Measurements from ENCODE around the gene PPFIBP1. TPM values are rescaled to one million over a fixed set of nuclear protein-coding genes. Genes with fewer than 3 reads are reported as not detected.
A peak's percentile ranks its signal among the peaks of the same experiment; 100 is the strongest.
"Not testable (repeated sequence)": the region's sequence is repeated elsewhere in the genome, so short reads cannot be mapped to it uniquely, and the experiment has no call there.

Gene PPFIBP1
- total RNA-seq, 4 donors from 2014 or later, result 48.6 to 148 (median 74.8) TPM

DNA sequence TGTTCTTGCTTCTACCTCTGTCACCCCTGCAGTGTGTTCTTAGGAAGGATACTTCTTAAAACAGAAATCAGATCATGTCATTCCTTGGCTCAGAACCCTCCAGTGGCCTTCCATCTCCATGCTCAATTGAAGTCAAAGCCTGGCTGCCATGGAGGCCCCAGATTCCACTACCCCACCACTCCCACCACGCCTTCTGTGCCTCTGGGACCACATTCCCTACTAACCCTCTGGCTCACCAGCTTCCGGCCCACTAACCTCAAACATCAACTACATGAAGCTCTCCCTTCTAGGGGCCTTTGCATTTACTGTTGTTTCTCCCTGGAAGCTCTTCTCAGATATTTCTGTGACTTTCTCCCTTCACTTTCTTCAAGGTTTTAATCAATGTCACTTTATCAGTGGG, 96.1 kb downstream of the PPFIBP1 start:
- no peaks in the 10 kb centered on the region for H3K9me3 ChIP-seq
- no peak for DNase-seq (ENCODE audit: low spot score in 2 of 2)
- no peaks in the 10 kb centered on the region for H3K36me3 ChIP-seq
- 92% methylated on average over 2 of the region's 2 CpGs for WGBS
- no peak overlapping the region for H3K4me3 ChIP-seq
- no peak overlapping the region for H3K27ac ChIP-seq
- TF ChIP-seq POLR2AphosphoS5 (IDR thresholded peaks at IDR 0.05), result no peak
- TF ChIP-seq, protein P1, sequence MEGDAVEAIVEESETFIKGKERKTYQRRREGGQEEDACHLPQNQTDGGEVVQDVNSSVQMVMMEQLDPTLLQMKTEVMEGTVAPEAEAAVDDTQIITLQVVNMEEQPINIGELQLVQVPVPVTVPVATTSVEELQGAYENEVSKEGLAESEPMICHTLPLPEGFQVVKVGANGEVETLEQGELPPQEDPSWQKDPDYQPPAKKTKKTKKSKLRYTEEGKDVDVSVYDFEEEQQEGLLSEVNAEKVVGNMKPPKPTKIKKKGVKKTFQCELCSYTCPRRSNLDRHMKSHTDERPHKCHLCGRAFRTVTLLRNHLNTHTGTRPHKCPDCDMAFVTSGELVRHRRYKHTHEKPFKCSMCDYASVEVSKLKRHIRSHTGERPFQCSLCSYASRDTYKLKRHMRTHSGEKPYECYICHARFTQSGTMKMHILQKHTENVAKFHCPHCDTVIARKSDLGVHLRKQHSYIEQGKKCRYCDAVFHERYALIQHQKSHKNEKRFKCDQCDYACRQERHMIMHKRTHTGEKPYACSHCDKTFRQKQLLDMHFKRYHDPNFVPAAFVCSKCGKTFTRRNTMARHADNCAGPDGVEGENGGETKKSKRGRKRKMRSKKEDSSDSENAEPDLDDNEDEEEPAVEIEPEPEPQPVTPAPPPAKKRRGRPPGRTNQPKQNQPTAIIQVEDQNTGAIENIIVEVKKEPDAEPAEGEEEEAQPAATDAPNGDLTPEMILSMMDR (IDR thresholded peaks at IDR 0.05), result no peak
- no peak for TF ChIP-seq POLR2A (IDR thresholded peaks at IDR 0.05)
- H3K27me3 ChIP-seq, result no peaks in the 10 kb centered on the region
- H3K4me1 ChIP-seq, result peaks cover 18% of the 10 kb centered on the region

DNA sequence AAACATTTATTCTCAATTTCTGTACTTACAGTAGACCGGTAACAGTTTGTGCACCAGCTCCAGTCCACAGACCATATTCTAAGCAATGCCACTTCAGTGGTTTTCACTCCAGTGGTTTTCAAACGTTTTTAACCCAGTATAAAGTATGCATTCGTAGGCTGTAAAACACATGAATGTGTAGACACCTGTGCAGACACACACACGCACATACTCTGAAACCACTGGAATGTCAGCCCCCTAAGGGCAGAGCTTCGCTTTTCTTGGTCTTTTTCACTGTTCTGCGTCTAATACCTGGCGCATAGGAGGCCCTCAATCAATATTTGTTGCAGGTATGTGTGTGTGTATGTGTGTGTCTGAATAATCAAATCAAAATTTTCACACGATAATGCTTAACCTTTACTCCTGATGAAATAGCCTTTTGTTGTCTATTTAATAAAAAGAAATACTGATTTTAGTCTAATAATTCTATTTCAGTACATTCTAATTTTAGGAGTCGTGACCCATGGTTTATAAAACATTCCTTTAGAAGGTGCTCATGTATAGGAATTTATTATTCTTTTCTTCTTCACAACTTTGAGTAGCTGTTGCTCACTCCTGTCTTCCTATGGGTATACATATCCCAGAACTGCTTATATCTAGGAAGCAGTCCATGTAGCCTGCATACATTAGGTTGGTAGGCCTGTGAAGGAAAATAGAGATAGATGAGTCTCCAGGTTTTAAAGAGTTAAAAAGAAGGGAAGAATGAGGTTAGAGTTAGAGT, 98.6 kb downstream of the PPFIBP1 start:
- TF ChIP-seq POLR2A (IDR thresholded peaks at IDR 0.05), result no peak
- no peak for TF ChIP-seq POLR2AphosphoS5 (IDR thresholded peaks at IDR 0.05)
- TF ChIP-seq EP300 (IDR thresholded peaks at IDR 0.05), result no peak
- TF ChIP-seq, protein P1 (IDR thresholded peaks at IDR 0.05), result no peak

DNA sequence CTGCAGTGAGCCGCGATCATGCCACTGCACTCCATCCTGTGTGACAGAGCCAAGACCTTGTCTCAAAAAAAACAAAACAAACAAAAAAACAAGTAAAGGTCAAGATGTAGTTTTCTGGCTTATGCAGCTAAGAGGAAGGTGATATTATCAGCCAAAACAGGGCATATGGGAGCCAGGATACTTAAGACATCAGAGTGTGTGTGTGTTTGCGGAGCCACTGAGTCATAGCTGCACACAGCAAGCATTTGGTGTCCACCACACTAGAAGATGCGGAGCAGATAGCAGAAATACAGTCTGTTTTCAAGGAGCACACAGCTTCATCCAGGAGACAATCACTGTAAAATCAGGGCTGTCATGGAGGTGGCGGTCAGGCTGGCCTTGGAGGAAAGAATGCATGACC, 99.6 kb downstream of the PPFIBP1 start:
- peaks cover 29% of the 10 kb centered on the region for H3K4me1 ChIP-seq
- no peak for DNase-seq (ENCODE audit: low spot score in 2 of 2)
- WGBS, result 91% methylated on average over 5 of the region's 5 CpGs
- no peaks in the 10 kb centered on the region for H3K9me3 ChIP-seq
- H3K27ac ChIP-seq, result no peak overlapping the region
- H3K27me3 ChIP-seq, result no peaks in the 10 kb centered on the region
- H3K4me3 ChIP-seq, result no peak overlapping the region
- TF ChIP-seq, protein P1 (IDR thresholded peaks at IDR 0.05), result no peak
- no peak for TF ChIP-seq POLR2AphosphoS5 (IDR thresholded peaks at IDR 0.05)
- no peak for TF ChIP-seq EP300 (IDR thresholded peaks at IDR 0.05)
- no peak for TF ChIP-seq POLR2A (IDR thresholded peaks at IDR 0.05)
- no peaks in the 10 kb centered on the region for H3K36me3 ChIP-seq

More for the DNA sequence above, 98.6 kb downstream of the PPFIBP1 start:
- Histone ChIP-seq H3K27ac (no peak overlapping the region), H3K4me3 (no peak overlapping the region), H3K9me3 (no peaks in the 10 kb centered on the region), H3K27me3 (no peaks in the 10 kb centered on the region), H3K4me1 (peaks cover 27% of the 10 kb centered on the region), H3K36me3 (no peaks in the 10 kb centered on the region)
- no peak for DNase-seq (ENCODE audit: low spot score in 2 of 2)
- WGBS, result 88% methylated on average over 9 of the region's 9 CpGs

DNA sequence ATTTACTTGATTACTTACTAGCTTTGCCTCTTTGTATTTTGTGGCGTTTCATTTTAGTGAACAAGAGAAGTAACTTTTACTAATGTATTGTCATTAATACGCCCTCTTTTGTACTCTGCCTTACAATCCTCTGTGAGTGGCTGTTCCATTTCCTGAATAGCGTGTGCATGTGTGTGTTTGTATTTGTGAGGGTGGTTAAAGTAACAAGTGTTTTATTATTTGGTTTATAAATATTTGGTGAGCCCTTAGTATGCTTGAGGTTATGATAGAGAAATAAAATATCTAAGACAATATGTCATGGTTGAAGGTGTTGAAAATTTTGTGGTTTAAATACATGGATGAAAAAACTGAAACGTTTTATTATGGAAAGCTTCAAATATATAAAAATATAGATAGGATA, 100.6 kb downstream of the PPFIBP1 start:
- Histone ChIP-seq H3K27ac (no peak overlapping the region), H3K4me3 (no peak overlapping the region), H3K27me3 (no peaks in the 10 kb centered on the region), H3K4me1 (peaks cover 22% of the 10 kb centered on the region), H3K36me3 (no peaks in the 10 kb centered on the region), H3K9me3 (no peaks in the 10 kb centered on the region)
- DNase-seq (ENCODE audit: low spot score in 2 of 2), result no peak
- 71% methylated on average over 4 of the region's 4 CpGs for WGBS
- TF ChIP-seq POLR2A (IDR thresholded peaks at IDR 0.05) (no peak), EP300 (IDR thresholded peaks at IDR 0.05) (no peak), POLR2AphosphoS5 (IDR thresholded peaks at IDR 0.05) (no peak)
- TF ChIP-seq, protein P1 (IDR thresholded peaks at IDR 0.05), result no peak

DNA sequence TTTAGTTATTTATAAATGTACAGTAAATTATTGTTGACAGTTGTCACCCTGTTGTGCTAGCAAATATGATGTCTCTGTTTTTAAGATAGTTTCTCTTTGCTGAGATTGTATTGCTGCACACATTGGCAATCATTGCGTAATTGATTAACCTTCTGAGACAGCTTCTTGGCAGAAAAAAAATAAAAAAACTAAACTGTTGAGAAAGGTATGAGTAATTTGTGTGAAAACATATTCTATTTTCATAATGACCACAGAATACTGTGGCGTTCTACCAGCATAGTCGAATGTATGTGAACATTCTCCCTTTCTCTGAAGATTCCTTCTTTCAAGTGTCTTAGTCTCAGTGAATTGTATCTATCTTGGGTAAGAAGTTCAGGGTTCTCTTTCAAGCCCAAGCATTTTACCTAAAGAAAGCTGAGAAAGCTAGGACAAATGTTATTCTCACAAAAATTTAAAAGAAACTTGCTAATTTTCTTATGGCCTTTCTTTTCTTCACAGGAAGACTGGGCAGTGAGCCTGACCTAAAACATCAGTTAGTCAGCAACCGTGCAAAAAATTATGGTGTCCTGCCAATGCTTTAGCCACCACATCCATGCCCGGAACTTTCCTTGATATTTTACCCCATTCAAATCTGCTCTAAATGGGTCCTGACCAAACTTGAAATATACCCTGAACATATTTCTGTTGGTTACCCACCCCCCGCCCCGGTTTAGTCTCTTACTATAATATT, 103.3 kb downstream of the PPFIBP1 start:
- peak overlapping the region; percentile 6 for H3K27ac ChIP-seq
- no peaks in the 10 kb centered on the region for H3K9me3 ChIP-seq
- H3K27me3 ChIP-seq, result no peaks in the 10 kb centered on the region
- H3K4me1 ChIP-seq, result peaks cover 22% of the 10 kb centered on the region
- WGBS, result 59% methylated on average over 7 of the region's 7 CpGs
- TF ChIP-seq EP300 (IDR thresholded peaks at IDR 0.05) (no peak), POLR2A (IDR thresholded peaks at IDR 0.05) (no peak), POLR2AphosphoS5 (IDR thresholded peaks at IDR 0.05) (no peak)
- TF ChIP-seq, protein P1 (IDR thresholded peaks at IDR 0.05), result no peak
- no peak overlapping the region for H3K4me3 ChIP-seq
- no peak for DNase-seq (ENCODE audit: low spot score in 2 of 2)
- no peaks in the 10 kb centered on the region for H3K36me3 ChIP-seq

DNA sequence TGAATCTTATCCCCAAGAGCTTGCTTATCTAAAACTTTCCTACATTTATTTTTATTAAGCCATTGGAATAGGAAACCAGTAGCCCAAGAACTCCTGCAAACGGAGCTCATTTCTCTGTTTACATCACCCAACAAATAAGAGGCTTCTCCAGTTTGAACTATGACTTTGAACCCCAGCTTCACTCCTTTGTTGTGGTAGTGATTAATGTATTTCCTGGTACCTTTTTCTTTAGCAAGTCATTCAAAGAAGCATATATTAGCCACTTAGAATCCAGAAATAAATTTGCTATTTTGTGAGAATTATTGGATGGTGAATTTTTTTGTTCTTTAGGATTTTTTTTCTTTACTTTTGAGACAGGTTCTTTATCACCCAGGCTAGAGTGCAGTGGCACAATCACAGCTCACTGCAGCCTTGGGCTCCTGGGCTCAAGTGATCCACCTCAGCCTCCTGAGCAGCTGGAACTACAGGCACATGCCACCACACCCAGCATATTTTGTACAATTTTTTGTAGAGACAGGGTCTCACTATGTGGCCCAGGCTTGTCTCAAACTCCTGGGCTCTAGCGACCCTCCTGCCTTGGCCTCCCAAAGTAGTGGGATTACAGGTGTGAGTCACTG, 104.0 kb downstream of the PPFIBP1 start:
- H3K4me1 ChIP-seq, result peaks cover 21% of the 10 kb centered on the region
- H3K36me3 ChIP-seq; DNase-seq (ENCODE audit: low spot score in 2 of 2); H3K4me3 ChIP-seq; H3K9me3 ChIP-seq; H3K27me3 ChIP-seq; H3K27ac ChIP-seq: not testable (repeated sequence)
- 57% methylated on average over 2 of the region's 2 CpGs for WGBS

DNA sequence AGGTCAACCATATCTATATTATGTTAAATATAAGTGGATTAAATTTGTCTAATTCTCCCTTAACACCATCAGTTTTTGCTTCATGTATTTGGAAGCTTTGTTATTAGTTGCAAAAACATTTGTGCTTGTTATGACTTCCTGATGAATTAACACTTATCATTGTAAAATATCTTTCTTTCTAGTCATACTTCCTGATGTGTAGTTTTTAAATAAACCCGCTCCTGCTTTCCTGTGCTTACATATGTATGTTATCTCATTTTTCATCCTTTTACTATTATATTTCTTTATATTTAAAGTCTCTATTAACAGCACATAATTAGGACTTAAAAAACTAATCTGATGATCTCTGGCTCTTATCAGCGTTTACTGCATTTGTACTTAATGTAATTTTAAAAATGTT, 106.2 kb downstream of the PPFIBP1 start:
- H3K27ac ChIP-seq; H3K27me3 ChIP-seq; H3K36me3 ChIP-seq; DNase-seq (ENCODE audit: low spot score in 2 of 2); H3K9me3 ChIP-seq; H3K4me3 ChIP-seq: not testable (repeated sequence)
- WGBS, result 76% methylated on average over 2 of the region's 2 CpGs
- peaks cover 17% of the 10 kb centered on the region for H3K4me1 ChIP-seq

All from suprapubic skin (tissue), 4 donors.